Right hindlimb (tissue), 1 donor: ENCODE results near the gene NEU2.
"Not testable (repeated sequence)": the region's sequence is repeated elsewhere in the genome, so short reads cannot be mapped to it uniquely, and the experiment has no call there.

Experiments used
- DNase-seq: peaks from one replicate; pipeline ENCODE4 v3.0.0-alpha.2; 2018

Gene NEU2

DNA sequence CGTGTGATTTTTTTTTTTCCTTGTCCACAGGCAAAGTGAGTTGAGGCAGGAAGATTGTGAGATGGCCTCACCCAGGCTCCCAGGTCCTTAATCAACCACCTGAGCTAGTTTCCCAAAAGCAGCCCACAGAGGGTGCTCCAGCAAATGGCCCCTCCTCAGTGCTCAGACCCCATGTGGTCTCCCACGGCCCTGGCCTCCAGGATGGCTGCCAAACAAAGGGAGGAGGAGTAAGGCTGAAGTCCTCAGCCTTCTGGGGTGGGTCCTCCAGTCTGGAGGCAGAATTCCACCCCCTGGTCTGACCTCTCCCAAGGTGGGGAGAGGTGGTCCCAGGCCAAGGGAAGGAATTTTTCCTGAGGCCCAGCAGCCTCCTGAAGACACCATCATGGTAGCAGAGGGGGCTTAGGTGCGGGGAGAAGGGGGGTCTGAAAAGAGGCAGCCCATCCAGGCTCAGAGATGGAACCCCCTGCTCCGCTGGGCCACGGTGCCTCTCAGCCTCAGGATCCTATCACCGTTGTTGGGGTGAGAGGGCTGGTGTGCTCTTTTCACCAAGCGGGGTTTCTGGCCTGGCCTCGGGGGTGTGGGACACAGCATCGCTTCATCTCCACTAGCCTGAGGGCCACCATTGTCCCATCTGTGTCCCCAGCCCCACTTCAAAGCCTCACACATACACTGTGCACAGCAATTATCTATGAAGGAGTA is 21.8 kb upstream of the NEU2 start:
- DNase-seq, result no peak

DNA sequence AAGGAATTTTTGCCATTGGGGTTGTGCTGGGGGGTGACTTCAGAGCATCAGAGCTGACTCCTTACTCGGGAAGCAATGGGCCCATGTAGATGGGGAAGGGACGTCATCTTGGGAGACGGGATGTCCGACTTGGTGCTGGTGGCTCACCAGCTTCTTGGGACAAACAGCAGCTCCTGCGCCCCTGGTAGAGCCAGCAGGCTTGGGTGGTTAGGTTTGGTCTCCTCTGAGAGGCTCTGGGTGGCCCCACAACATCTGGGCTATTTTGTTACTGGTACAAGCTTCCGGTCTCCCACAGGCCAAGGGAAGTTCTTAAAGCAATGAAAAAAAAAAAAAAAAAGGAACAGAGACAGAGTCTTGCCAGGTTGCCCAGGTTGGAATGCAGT is 21.2 kb upstream of the NEU2 start:
- DNase-seq, result no peak

DNA sequence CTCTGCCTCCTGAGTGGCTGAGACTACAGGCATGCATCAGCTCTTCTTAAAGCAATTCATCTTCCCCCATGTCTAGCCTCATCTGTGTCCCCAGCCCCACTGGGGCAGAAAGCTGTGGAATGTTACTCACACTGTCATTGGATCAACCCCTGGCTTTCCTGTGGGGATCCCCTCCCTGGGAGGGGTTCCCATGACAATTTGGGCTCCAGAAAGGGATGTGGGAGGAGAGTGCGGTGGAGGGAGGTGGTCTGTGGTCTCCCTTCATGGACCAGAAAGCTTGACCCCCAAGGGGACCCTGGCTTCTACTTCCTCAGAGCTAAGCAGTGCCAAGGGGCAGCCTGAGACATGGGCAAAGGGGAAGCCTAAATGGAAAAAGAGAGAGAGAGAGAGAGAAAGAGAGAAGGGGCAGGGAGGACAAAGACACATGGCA is 20.8 kb upstream of the NEU2 start:
- DNase-seq, result no peak

DNA sequence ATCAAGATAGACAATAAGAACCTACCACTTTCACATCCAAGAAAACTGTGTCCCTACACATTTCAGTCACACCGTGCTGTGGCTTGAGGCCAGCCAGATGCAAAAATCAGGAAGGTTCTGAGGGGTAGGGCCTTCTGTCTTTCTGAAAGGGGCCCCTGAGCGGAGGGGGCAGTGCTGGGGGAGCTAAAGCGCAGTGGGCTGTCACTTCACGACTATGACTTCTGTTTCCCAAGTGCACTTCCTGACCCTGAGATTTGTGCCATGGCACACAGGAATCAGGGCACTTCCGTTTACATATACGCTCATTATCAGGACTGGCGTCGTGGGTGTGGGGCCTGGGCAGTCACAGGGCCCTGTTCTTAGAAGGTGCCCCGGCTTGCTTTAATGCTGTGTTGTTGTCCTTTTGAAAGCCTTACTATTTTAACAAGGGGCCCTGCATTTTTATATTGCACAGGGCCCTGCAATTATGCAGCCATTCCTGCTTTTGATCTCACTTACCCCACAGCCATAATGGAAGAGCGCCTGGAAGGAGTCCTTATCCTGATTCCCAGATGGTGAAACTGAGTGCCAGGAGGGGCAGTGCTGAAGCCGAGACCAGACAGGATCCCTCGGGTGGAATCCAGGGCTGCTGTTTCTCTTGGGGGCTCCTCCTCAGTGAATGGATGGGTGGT is 20.0 kb upstream of the NEU2 start:
- DNase-seq, result no peak

- no peak for DNase-seq
These were observed 19.4 kb upstream of the NEU2 start, which contains the start of gene NGEF for GRCh38 chr2:233013027-233013461. Gene NGEF, minus strand, starts transcription at chr2:233013256. Its CDS starts 38,366 bp downstream, at chr2:232974890.

- no peak for DNase-seq
These were observed 18.8 kb upstream of the NEU2 start for GRCh38 chr2:233013650-233014049.

- DNase-seq, result no peak
These were observed 17.3 kb upstream of the NEU2 start for GRCh38 chr2:233015019-233015645.

GRCh38 chr2:233017947-233018346 is 14.5 kb upstream of the NEU2 start:
- no peak for DNase-seq

- not testable (repeated sequence) for DNase-seq
These were observed 12.9 kb upstream of the NEU2 start for GRCh38 chr2:233019610-233020009.

DNA sequence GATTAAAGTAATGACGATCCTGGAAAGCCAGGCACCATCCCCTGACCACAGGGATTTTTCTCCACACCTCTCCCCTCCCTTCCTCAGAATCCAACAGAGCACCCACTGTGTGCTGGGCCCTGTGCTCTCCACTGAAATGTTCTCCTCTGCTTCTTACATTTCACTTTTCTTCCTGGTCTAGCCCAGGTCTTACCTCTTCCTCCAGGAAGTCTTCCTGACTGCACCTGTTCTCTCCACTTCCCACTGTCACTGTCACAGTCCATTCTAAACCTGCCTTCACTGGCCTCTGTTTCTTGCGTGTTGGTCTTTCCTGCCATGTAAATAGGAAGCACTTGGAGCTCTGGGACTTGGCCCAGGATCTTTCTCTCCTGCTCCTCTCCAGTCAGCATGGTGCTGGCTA is 12.0 kb upstream of the NEU2 start:
- no peak for DNase-seq

DNA sequence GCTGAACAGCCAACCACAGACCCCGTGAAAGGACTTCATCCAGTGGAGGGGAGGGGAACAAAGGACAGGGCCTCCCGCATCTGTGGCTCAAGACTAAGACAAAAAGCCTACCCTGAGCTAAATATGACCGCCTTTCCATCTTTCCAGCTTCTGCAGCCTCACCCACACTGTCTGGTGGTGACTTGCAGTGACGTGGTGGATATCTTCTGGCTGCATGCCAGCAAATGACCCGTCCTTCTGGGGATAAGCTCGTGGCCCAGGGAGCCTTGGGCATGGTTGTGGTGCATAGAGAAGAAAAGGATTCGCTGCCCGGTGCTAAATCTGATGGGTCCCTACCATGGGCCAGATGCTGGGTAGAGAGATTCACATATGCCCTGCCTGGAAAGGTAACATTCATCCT is 10.7 kb upstream of the NEU2 start:
- DNase-seq, result no peak

- DNase-seq, result no peak
These were observed 9.9 kb upstream of the NEU2 start for GRCh38 chr2:233022561-233022960.

DNA sequence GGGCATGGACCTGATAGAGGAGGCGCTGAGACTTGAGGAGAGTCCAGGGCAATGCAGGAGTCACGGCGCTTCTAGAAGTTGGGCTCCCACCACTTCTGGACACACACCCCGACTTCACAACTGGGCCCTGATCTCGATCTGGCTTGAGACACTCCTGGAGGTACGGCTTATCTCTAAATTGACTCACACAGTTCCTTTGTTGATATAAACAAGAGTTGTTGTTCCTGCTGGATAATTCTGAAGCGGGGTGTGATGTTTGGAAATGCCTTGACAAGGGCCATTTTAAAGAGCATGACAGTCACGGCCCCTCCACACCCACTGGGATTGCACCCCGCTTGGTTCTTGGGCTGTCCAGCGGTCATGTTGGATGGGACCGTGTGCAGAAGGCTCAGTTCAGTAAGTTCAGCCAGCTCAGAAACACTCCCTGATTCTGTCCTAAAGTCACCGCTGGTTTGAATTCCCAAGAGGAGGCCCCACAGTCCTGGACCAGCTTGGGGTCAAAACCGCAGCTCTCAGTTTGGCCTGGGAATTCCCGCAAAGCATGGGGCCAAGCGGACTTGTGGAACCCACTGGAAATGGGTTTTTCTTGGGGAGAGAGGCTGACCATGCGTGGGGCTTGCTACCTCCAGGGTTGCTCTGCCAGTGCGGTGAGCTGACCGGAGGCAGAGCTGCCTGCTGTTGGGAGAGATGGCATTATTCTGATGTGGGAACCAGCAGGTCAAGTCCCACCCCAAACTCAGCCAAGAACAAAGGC is 9.3 kb upstream of the NEU2 start:
- DNase-seq, result no peak

DNA sequence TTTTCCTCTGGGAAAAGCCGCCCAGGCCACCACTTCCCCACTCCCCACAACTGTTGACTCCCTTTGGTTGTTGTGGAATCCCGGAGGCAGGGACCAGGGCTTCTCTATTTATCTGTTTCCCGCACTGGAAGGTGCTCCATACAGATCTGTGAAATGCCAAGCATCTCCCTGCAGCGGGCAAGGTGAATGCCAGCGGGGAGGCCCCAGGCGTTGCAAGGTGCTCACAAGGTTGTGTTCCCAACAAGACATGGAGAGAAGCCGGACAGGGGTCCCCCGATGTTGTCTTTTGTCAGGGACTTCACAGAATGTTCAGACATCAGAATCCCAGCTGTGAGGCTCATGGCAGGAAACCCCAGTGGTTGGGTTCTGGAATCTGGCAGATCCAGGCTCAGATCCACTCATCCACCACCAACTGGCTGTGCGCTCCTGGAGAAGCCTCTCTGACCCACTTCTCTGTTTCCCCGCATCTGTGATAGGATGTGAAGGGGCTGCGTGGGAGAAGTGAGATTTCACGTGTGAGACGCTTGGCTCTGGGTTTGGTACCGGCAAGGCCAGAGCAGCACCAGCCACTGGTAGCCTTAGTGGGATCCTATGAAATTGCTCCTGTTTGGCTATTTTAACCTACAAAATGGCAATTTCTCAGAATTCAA is 8.6 kb upstream of the NEU2 start:
- DNase-seq, result no peak

GRCh38 chr2:233025706-233026105 is 6.8 kb upstream of the NEU2 start:
- DNase-seq, result no peak

DNA sequence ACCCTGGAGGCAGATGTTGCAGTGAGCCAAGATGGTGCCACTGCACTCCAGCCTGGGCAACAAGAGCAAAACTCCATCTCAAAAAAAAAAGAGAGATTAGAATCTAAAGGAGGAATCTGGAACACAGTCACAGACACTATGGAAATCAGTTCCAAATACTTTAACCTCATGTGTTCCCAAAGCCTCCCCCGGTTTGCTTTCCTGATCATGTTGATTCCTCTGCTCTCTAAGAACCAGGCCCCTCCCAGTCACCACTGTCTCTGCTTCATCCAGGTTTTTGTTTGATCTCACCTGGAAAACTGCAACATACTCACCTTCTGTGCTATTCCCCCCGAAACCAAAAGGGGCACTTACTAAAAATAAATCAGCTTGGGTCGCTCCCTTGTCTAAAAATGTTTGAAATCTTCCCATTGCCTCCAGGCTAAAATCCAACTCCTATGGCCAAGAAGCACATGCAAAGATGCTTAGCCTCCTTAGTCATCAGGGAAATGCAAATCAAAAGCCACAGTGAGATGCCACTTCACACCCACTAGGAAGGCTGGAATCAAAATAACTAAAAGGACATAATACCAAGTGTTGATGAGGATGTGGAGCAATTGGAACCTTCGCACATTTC is 6.2 kb upstream of the NEU2 start:
- DNase-seq, result no peak

DNA sequence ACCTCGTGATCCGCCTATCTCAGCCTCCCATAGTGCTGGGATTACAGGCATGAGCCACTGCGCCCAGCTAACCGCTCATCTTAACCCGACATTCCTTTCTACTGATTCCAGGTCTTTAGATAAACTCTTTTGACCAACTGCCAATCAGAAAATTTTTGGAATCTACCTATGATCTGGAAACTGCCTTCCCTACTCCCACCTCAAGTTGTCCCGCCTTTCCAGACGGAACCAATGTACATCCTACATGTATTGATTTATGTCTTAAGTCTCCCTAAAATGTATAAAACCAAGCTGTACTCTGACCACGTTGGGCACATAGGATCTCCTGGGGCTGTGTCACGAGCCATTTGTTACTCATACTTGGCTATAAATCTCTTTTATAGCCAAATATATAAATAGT is 3.2 kb upstream of the NEU2 start:
- no peak for DNase-seq

DNA sequence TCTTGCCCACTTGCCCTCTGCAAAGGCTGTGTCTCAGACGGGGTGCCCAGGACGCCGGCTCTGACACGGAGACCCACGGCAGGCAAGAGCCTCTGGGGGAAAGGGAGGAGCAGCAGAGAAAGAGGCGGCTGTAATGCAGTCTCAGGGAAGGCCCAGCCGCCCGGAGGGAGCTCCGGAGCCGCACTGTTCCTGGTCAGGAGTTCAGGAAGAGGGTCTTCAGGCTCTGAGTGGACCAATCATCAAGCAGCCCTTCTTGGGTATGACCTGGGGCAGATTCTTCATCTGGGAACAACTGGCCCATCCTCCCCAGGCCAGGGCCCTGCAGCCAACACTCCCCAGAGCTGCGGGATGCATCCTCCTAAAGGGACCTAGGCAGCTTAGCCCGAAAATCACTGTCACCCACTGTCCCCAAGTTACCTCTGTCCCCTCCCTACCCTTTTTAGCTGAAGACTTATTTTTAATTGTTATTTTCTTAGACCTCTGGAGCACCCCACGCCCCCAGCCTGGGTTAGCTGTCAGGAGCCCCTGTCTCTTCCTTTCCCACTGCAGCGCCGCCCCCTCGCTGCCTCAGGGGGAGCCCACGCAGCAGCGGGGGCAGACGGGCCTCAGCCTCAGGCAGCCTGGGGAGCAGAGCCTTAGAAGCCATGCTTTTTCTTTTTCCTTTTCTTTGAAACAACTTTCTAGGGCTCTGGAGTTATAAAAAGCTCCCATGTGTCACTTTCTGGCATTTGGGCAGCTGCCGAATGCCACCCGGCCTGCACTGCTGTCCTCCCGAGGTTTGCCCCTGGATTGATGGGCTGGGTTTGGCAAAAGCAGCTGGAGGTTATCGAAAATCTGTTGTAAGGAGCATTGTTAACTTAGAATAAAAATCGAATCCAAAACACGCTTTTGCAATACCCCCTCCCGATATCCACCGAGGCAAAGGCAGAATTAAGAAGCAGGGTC is 644 bp upstream of the NEU2 start:
- DNase-seq, result no peak

GRCh38 chr2:233033672-233034071 is 1.2 kb downstream of the NEU2 start:
- no peak for DNase-seq

DNA sequence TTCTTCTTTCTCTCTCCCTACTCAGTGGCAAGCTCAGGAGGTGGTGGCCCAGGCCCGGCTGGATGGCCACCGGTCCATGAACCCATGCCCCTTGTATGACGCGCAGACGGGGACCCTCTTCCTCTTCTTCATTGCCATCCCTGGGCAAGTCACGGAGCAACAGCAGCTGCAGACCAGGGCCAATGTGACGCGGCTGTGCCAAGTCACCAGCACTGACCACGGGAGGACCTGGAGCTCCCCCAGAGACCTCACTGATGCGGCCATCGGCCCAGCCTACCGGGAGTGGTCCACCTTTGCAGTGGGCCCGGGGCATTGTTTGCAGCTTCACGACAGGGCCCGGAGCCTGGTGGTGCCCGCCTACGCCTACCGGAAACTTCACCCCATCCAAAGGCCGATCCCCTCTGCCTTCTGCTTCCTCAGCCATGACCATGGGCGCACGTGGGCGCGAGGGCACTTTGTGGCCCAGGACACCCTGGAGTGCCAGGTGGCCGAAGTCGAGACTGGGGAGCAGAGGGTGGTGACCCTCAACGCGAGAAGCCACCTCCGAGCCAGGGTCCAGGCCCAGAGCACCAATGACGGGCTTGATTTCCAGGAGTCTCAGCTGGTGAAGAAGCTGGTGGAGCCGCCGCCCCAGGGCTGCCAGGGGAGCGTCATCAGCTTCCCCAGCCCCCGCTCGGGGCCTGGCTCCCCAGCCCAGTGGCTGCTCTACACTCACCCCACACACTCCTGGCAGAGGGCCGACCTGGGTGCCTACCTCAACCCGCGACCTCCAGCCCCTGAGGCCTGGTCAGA is 1.8 kb downstream of the NEU2 start:
- DNase-seq, result no peak
